T-helper 2 cell treated with Interferon-gamma antibody and Interleukin-4, amounts not matched to agents 5 μg/mL and 100 μg/mL, for 36 hours (primary cell): ENCODE results near the gene TMTC4.
"Not testable (repeated sequence)": the region's sequence is repeated elsewhere in the genome, so short reads cannot be mapped to it uniquely, and the experiment has no call there.

Experiments used
- DNase-seq: peaks from one replicate; pipeline ENCODE4 v3.0.0; 2021; ENCODE audit warnings: low spot score
- H3K27ac Mint-ChIP-seq: one replicate; pipeline ENCODE4 v1.8.0; 2021; ENCODE audit warnings: mild to moderate bottlenecking, mixed read lengths
- H3K27me3 Mint-ChIP-seq: one replicate; pipeline ENCODE4 v1.8.0; 2021; ENCODE audit warnings: low read depth, mixed read lengths
- H3K36me3 Mint-ChIP-seq: one replicate; pipeline ENCODE4 v1.8.0; 2021; ENCODE audit warnings: low read depth, mixed read lengths
- H3K4me1 Mint-ChIP-seq: one replicate; pipeline ENCODE4 v1.8.0; 2021; ENCODE audit warnings: low read depth, mixed read lengths
- H3K4me3 Mint-ChIP-seq: one replicate; pipeline ENCODE4 v1.8.0; 2022; ENCODE audit warnings: mild to moderate bottlenecking, moderate library complexity, mixed read lengths
- H3K9me3 Mint-ChIP-seq: one replicate; pipeline ENCODE4 v1.8.0; 2021; ENCODE audit warnings: mixed read lengths

TMTC4 gene

GRCh38 chr13:100600915-100601314 is 73.7 kb downstream of the TMTC4 start:
- Mint-ChIP-seq H3K4me1 (no peaks in the 10 kb centered on the region), H3K27me3 (peaks cover 10% of the 10 kb centered on the region), H3K9me3 (no peaks in the 10 kb centered on the region), H3K27ac (no peak overlapping the region), H3K36me3 (peaks cover 17% of the 10 kb centered on the region), H3K4me3 (no peak overlapping the region)
- no peak for DNase-seq

GRCh38 chr13:100600461-100600860 is 74.1 kb downstream of the TMTC4 start:
- H3K27ac Mint-ChIP-seq = no peak overlapping the region
- H3K4me1 Mint-ChIP-seq = no peaks in the 10 kb centered on the region
- peaks cover 10% of the 10 kb centered on the region for H3K27me3 Mint-ChIP-seq
- peaks cover 15% of the 10 kb centered on the region for H3K36me3 Mint-ChIP-seq
- no peak for DNase-seq
- H3K9me3 Mint-ChIP-seq = no peaks in the 10 kb centered on the region
- no peak overlapping the region for H3K4me3 Mint-ChIP-seq

GRCh38 chr13:100597253-100597652 is 77.3 kb downstream of the TMTC4 start:
- no peak overlapping the region for H3K4me3 Mint-ChIP-seq
- H3K36me3 Mint-ChIP-seq = no peaks in the 10 kb centered on the region
- H3K4me1 Mint-ChIP-seq = no peaks in the 10 kb centered on the region
- H3K27me3 Mint-ChIP-seq = peaks cover 12% of the 10 kb centered on the region
- DNase-seq = no peak
- H3K27ac Mint-ChIP-seq = no peak overlapping the region
- H3K9me3 Mint-ChIP-seq = no peaks in the 10 kb centered on the region

- Mint-ChIP-seq H3K4me1 (no peaks in the 10 kb centered on the region), H3K9me3 (no peaks in the 10 kb centered on the region), H3K4me3 (no peak overlapping the region), H3K36me3 (no peaks in the 10 kb centered on the region), H3K27ac (no peak overlapping the region), H3K27me3 (peaks cover 12% of the 10 kb centered on the region)
- no peak for DNase-seq
Measured at GRCh38 chr13:100596516-100596915, 78.1 kb downstream of the TMTC4 start.

- Mint-ChIP-seq H3K9me3 (no peaks in the 10 kb centered on the region), H3K27me3 (peaks cover 12% of the 10 kb centered on the region), H3K27ac (no peak overlapping the region), H3K4me1 (peaks cover 1% of the 10 kb centered on the region), H3K4me3 (no peak overlapping the region), H3K36me3 (no peaks in the 10 kb centered on the region)
- DNase-seq = no peak
Measured at GRCh38 chr13:100594731-100595130, 79.9 kb downstream of the TMTC4 start.

- Mint-ChIP-seq H3K4me1 (peaks cover 4% of the 10 kb centered on the region), H3K9me3 (no peaks in the 10 kb centered on the region), H3K4me3 (no peak overlapping the region), H3K27ac (no peak overlapping the region), H3K36me3 (no peaks in the 10 kb centered on the region), H3K27me3 (peaks cover 12% of the 10 kb centered on the region)
- DNase-seq = no peak
Measured at GRCh38 chr13:100594255-100594654, 80.3 kb downstream of the TMTC4 start.

GRCh38 chr13:100589178-100589725 is 85.3 kb downstream of the TMTC4 start:
- Mint-ChIP-seq H3K4me3 (peak overlapping the region; percentile 85), H3K36me3 (peaks cover 10% of the 10 kb centered on the region)

GRCh38 chr13:100588331-100589177 is 86.0 kb downstream of the TMTC4 start, which contains the start of gene GGACT:
TSS of gene GGACT (minus strand) at chr13:100588789. CDS start at chr13:100532591, 56,198 bp downstream.
- Mint-ChIP-seq H3K4me3 (peak within 1 kb of the TSS; percentile 85), H3K27me3 (no peaks in the 10 kb centered on the region), H3K36me3 (peaks cover 10% of the 10 kb centered on the region), H3K4me1 (peaks cover 46% of the 10 kb centered on the region), H3K9me3 (no peaks in the 10 kb centered on the region), H3K27ac (peak within 1 kb of the TSS; percentile 92)
- peak; percentile 80 for DNase-seq

More at GRCh38 chr13:100589178-100589725, 85.3 kb downstream of the TMTC4 start:
- Mint-ChIP-seq H3K9me3 (no peaks in the 10 kb centered on the region), H3K27me3 (peaks cover 2% of the 10 kb centered on the region), H3K27ac (peak overlapping the region; percentile 92), H3K4me1 (peaks cover 39% of the 10 kb centered on the region)
- DNase-seq = no peak

- peaks cover 27% of the 10 kb centered on the region for H3K36me3 Mint-ChIP-seq
- peaks cover 65% of the 10 kb centered on the region for H3K4me1 Mint-ChIP-seq
- peaks cover 3% of the 10 kb centered on the region for H3K9me3 Mint-ChIP-seq
- peak overlapping the region; percentile 44 for H3K4me3 Mint-ChIP-seq
- H3K27ac Mint-ChIP-seq = peak overlapping the region; percentile 61
- DNase-seq = no peak
- no peaks in the 10 kb centered on the region for H3K27me3 Mint-ChIP-seq
Measured at GRCh38 chr13:100584896-100585295, 89.7 kb downstream of the TMTC4 start.

GRCh38 chr13:100581504-100581903 is 93.1 kb downstream of the TMTC4 start:
- Mint-ChIP-seq H3K4me3 (peak overlapping the region; percentile 14), H3K4me1 (peaks cover 41% of the 10 kb centered on the region), H3K27ac (peak overlapping the region; percentile 29), H3K9me3 (peaks cover 3% of the 10 kb centered on the region), H3K27me3 (no peaks in the 10 kb centered on the region), H3K36me3 (peaks cover 31% of the 10 kb centered on the region)
- no peak for DNase-seq

GRCh38 chr13:100581030-100581429 is 93.6 kb downstream of the TMTC4 start:
- Mint-ChIP-seq H3K4me1 (peaks cover 37% of the 10 kb centered on the region), H3K9me3 (peaks cover 3% of the 10 kb centered on the region), H3K27ac (no peak overlapping the region), H3K36me3 (peaks cover 29% of the 10 kb centered on the region), H3K27me3 (no peaks in the 10 kb centered on the region), H3K4me3 (peak overlapping the region; percentile 30)
- DNase-seq = no peak

GRCh38 chr13:100580045-100580444 is 94.5 kb downstream of the TMTC4 start:
- peaks cover 25% of the 10 kb centered on the region for H3K36me3 Mint-ChIP-seq
- H3K4me1 Mint-ChIP-seq = peaks cover 36% of the 10 kb centered on the region
- no peak overlapping the region for H3K4me3 Mint-ChIP-seq
- no peaks in the 10 kb centered on the region for H3K27me3 Mint-ChIP-seq
- H3K9me3 Mint-ChIP-seq = peaks cover 3% of the 10 kb centered on the region
- DNase-seq = no peak
- no peak overlapping the region for H3K27ac Mint-ChIP-seq

- peaks cover 34% of the 10 kb centered on the region for H3K4me1 Mint-ChIP-seq
- DNase-seq, H3K4me3 Mint-ChIP-seq, H3K27ac Mint-ChIP-seq, H3K27me3 Mint-ChIP-seq, H3K9me3 Mint-ChIP-seq: not testable (repeated sequence)
- H3K36me3 Mint-ChIP-seq = peaks cover 26% of the 10 kb centered on the region
Measured at GRCh38 chr13:100577239-100577638, 97.4 kb downstream of the TMTC4 start.

GRCh38 chr13:100573121-100573520 is 101.5 kb downstream of the TMTC4 start:
- H3K27me3 Mint-ChIP-seq = no peaks in the 10 kb centered on the region
- peaks cover 9% of the 10 kb centered on the region for H3K36me3 Mint-ChIP-seq
- H3K4me1 Mint-ChIP-seq = peaks cover 19% of the 10 kb centered on the region
- H3K27ac Mint-ChIP-seq = no peak overlapping the region
- DNase-seq = peak; percentile 55
- no peaks in the 10 kb centered on the region for H3K9me3 Mint-ChIP-seq
- H3K4me3 Mint-ChIP-seq = no peak overlapping the region
